Stimulated activated CD8-positive, alpha-beta memory T cell treated with anti-CD3 and anti-CD28 coated beads, Interleukin-7, amount 100 ng/mL, for 1 hour (primary cell): ENCODE data around the gene MAZ.
"Not testable (repeated sequence)": the region's sequence is repeated elsewhere in the genome, so short reads cannot be mapped to it uniquely, and the experiment has no call there.

Source experiments
- DNase-seq, 2 donors: peaks; one replicate each; pipeline ENCODE4 v3.0.0-alpha.2; 2020; ENCODE audit warnings: low read depth in 2 of 2

Gene MAZ

DNA sequence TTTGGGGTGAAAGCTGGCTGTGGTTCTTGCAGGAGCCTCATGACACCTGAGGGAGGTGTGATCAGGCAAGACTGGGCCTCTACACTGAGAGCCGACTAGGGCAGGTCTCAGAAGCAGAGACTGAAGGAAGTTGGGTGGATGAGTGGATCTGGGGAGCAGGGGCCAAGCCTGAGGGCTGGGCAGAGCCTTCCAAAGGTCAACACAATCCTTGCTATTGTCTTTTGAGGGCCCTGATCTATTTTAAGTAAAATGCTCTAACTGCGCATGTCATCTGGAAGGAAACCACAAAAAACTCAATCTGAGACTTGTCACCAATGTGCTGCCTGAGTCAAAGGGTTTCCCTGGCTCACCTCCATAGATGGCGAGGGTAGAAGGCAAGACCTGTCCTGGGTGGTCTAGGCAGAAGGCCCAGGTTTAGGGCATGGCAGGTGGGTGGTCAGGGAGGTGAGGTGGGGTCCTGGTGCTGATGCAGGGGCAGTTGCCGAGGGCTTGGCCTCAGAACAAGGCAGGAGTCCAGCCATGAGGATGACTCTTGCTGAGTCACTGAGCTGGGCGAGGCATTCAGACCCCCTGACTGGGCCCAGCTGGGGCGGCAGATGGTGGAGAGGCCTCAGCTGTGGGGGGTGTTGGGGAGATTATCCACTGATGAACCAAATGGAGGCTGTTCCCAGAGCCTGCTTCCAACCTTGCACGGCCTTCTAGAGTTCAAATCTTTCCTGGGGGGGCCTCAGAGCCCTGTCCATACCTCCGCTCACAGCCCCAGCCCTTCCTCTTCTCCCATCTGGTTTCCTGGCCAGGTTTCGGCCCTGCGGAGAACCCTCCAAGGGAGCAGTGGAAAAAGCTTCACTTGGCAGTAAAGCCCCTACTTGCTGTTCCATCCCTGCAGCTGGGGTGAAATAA lies 19.1 kb downstream of the MAZ start:
- no peak for DNase-seq

DNA sequence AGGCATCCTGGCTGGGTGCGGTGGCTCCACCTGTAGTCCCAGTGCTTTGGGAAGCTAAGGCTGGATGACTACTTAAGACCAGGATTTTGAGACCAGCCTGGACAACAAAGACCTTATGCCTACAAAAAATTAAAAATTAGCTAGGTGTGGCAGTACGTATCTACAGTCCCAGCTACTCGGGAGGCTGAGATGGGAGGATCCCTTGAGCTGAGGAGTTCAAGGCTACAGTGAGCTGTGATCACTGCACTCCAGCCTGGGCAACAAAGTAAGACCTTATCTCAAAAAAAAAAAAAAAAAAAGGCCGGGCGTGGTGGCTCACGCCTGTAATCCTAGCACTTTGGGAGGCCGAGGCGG lies 20.0 kb downstream of the MAZ start:
- no peak for DNase-seq

DNA sequence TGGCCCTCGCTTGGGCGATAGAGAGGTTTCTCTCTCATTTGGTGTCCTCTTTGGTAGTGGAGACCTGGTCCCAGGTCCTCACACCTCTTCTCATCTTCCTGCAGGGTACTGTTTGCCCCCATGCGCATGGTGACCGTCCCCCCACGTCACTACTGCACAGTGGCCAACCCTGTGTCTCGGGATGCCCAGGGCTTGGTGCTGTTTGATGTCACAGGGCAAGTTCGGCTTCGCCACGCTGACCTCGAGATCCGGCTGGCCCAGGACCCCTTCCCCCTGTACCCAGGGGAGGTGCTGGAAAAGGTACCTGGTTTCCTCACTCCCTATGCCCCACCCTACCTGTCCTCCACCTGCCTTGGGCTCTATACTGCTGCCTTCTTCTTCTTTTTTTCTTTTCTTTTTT lies 24.4 kb downstream of the MAZ start:
- DNase-seq = no peak

DNA sequence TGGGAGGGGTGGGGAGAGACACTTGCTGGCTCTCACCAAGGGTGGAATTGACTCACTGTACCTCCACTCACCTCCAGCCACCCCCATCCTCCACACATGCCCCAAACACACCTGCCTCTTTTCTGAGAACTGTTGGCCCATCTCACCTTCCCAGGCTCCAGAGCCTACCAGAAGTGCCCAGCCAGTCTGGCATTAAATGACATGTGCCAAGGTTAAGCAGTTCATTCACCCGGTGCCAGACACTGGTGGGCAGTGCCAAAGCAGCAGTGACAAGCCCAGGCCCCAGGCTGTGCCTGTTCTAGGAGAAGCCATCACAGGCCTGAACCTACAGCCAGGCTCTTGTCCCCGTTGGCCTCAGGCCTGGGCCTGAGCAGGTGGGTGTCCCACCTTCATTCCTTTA lies 25.2 kb downstream of the MAZ start:
- DNase-seq = no peak

DNA sequence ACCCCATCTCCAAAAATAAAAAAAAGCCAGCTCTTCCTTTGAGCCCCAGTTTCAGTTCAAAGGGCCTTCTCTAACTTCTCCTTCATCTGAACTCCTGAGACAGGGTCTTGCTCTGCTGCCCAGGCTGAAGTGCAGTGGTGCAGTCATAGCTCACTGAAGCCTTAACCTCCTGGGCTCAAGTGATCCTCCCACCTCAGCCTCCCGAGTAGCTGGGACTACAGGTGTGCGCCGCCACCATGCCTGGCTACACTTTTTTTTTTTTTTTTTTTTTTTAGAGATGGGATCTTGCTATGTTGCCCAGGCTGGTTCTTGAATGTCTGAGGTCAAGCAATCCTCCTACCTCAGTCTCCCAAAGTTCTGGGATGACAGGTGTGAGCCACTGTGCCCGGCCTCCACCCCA lies 26.9 kb downstream of the MAZ start:
- DNase-seq = not testable (repeated sequence)

DNA sequence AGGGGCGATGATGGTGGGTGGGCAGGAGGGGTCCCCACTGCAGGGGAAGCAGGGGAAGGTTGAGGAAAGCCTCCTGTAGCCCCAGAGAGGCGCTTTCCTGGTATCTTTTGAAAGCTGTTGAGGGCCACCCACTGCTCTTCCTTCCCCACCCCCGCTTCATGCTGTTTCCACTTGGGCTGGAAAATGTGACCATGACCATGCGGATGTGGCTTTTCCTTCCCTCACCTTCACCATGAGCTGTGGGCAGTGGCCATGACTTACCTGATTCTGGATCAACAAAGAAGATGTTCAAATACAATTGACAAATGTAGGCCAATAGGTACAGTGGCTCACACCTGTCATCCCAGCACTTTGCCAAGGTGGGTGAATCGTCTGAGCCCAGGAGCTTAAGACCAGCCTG lies 27.8 kb downstream of the MAZ start:
- no peak for DNase-seq

DNA sequence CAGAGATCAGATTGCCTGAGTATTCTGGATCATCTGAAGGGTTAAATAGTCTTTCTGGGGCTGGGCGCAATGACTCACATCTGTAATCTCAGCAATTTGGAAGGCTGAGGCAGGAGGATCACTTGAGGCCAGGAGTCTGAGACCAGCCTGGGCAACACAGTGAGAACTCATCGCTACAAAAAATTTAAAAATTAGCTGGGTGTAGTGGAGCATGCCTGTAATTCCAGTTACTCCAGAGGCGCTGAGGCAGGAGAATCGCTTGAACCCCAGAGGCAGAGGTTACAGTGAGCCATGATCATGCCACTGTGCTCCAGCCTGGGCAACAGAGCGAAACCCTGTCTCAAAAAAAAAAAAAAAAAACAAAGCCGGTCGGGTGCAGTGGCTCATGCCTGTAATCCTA lies 29.6 kb downstream of the MAZ start:
- DNase-seq = no peak

DNA sequence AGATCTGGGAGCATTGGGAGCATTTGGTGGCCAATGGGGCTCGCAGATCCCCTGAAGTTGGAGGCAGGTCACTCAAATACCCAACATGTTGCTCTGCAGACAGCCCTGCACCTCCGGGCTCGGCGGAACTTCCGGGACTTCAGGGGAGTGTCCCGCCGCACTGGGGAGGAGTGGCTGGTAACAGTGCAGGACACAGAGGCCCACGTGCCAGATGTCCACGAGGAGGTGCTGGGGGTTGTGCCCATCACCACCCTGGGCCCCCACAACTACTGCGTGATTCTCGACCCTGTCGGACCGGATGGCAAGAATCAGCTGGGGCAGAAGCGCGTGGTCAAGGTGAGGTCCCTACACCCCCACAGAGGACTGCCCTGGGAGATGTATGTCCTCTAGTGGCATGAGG lies 30.3 kb downstream of the MAZ start:
- no peak for DNase-seq

DNA sequence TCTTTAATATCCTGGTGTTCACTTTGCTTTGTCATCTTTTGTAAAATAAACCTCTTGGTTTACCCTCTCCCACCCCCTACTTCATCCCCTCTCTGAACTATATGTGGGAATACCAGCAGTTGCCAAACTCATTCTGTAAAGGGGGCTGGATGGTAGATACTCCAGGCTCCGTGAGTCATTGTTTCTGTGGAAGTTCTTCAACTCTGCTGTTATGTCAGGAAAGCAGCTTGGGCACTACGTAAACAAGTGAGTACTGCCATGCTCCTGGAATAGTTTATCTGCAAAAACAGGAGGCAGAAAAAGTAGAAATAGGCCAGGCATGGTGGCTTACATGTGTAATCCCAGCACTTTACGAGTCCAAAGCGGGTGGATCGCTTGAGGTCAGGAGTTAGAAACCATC lies 31.5 kb downstream of the MAZ start:
- DNase-seq = no peak

DNA sequence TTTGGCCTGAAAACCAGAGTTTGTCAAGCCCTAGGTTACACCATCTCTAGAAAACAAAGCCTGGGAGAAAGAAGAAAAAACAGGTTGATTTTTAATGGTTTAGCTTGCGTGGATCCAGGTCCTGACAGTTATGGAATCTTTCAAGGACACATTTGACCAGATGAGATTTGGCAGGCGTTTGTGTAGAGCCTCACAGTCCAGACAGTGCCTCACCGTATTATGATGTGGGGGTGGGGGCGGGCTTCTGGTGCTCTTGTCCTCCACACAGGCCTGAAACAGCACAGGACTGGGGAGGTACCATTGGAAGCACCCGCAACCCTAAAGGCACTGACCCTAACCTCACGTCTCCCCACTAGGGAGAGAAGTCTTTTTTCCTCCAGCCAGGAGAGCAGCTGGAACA lies 33.5 kb downstream of the MAZ start:
- DNase-seq = no peak

DNA sequence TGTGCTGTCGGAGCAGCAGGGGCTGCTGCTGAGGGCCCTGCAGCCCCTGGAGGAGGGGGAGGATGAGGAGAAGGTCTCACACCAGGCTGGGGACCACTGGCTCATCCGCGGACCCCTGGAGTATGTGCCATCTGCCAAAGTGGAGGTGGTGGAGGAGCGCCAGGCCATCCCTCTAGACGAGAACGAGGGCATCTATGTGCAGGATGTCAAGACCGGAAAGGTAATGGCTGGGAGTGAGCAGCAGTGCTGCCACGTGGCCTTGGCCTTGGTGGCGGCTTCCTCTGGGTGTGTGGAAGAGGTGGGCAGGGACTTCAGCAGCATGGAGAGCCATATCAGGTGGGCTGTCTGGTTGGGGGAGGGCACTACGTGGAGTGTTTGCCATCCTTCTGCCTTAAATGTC lies 33.9 kb downstream of the MAZ start:
- DNase-seq = no peak

DNA sequence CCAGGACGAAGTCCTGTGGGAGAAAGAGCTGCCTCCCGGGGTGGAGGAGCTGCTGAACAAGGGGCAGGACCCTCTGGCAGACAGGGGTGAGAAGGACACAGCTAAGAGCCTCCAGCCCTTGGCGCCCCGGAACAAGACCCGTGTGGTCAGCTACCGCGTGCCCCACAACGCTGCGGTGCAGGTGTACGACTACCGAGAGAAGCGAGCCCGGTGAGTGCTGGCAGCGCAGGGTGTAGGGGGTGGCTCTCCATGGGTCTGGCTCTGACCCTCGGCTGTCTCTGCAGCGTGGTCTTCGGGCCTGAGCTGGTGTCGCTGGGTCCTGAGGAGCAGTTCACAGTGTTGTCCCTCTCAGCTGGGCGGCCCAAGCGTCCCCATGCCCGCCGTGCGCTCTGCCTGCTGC lies 35.3 kb downstream of the MAZ start:
- no peak for DNase-seq

DNA sequence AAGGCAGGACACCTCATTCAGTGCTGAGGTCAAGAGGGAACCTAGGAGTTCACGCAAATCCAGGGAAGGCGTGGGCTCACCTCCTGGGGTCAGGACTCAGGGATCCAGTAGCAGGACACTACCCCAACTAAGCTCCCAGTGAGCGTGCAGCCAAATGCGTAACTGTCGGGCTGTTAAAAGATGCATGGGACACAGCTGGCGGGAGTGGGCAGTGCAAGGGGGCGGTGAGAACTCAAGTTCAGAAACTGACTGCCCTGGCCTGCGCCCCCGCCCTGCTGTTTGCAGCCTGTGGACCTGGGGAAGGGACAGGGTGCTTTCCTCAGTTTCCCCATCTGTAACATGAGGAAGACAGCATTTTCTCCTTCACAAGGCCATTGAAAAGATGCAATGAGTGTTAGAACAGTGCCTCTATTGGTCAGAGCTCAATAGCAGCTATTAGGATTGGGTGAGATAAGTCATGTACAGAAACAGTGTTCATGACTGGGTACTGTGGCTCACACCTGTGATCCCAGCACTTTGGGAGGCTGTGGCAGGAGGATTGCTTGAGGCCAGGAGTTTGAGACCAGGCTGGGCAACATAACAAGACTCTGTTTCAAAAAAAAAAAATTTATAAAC lies 36.5 kb downstream of the MAZ start:
- DNase-seq = no peak

DNA sequence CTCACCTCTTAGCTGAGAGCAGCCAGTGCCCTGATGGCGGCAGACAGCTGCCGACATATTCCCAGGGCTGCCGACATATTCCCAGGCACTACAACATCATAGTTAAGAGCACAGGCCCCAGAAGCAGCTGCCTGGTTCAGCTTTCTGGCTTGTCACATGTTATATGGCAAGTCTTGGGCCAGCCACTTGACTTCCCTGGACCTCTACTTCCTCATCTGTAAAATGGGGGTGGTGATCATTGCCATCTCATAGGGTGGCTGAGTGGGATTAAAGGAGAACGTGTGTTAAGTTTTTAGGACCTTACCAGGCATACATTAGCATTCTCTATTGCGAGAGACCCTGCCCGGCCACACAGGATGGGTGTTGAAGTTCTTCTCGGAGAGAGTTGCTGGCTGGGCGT lies 37.6 kb downstream of the MAZ start:
- DNase-seq = no peak

DNA sequence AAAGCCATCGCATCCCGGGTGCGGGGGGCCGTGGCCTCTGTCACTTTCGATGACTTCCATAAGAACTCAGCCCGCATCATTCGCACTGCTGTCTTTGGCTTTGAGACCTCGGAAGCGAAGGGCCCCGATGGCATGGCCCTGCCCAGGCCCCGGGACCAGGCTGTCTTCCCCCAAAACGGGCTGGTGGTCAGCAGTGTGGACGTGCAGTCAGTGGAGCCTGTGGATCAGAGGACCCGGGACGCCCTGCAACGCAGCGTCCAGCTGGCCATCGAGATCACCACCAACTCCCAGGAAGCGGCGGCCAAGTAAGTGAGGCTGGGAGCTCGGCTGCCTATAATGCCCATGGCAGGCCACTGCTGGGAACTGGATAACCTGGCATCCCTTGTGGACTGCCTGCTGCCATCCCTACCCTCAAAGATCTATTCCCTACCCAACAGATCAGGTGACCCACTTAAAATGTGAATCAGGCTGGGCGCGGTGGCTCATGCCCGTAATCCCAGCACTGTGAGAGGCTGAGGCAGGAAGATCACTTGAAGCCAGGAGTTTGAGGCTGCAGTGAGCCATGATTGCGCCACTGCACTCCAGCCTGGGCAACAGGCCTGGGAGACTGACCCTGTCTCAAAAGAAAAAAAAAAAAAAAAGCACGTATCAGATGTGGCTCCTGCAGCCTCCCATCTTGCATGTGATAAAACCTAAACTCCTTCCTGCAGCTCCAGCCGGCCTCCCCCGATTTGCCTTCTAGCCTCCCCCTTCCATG lies 38.4 kb downstream of the MAZ start:
- no peak for DNase-seq

DNA sequence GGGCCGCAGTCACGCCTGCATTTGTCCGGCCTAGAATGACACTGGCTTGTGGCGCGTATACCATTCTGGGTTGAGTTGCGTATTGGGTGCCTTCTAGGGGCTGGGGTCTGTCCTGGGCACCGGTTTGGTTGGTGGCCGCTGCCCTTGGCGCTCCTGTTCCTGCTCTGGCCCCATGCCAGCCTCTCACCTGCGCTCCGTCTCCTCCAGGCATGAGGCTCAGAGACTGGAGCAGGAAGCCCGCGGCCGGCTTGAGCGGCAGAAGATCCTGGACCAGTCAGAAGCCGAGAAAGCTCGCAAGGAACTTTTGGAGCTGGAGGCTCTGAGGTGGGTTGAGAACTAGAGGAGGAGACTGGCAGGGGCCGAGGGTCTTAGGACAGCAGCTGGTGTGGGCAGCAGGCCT lies 39.3 kb downstream of the MAZ start:
- no peak for DNase-seq

DNA sequence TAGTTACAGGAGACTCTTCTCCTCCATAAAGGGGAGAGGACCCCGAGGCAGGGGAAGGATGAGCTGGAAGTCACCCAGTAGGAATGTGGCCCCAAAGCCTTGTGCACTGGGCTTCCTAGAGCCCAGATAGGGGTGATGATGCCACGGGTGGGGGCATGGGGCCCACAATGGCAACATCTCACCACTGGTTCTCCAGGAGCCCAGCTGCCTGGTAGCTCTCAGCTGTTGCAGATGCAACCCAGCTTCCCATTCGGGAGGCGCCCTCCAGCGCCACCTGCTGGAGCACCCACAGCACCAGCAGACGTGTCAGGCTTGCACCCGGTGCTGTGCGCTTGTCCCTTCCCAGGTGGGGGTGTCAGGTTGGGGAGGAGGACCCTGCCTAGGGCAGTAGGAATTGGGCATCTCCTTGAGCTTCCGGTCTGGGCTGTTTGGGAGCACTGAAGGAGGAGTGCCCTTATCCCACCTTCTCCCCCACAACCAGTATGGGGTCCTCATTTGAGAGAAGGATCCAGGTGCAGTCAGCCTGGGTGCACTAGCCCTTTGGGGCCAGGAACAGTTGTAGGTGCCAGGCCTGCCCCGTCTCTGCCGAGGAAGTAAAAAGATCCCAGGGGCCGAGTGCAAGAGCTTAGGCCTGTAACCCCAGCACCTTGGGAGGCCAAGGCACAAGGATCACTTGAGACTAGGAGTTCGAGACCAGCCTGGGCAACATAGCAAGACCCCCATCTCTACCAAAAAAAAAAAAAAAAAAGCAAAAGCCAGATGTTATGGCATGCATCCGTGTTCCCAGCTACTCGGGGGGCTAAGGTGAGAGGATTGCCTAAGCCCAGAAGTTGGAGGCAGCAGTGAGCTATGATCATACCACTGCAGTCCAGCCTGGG lies 42.3 kb downstream of the MAZ start:
- DNase-seq = peak; percentile 61 to 68

DNA sequence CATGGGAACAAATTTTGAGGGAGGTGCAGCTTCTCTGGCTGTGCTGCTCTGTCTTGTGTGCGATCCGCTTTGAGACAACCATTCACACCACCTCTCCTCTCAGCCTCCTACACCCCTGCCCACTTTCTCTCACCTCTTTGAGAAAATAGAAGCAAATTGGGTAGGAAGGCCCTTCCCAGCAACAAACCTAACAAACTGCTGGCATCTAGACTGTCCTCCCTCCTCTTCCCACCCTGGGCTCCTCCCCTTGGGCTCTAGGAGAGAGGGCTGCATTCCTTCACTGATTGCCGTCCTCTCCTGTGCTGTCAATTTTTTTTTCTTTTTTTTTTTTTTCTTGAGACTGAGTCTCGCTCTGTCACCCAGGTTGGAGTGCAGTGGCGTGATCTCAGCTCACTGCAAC lies 43.2 kb downstream of the MAZ start:
- DNase-seq = no peak

DNA sequence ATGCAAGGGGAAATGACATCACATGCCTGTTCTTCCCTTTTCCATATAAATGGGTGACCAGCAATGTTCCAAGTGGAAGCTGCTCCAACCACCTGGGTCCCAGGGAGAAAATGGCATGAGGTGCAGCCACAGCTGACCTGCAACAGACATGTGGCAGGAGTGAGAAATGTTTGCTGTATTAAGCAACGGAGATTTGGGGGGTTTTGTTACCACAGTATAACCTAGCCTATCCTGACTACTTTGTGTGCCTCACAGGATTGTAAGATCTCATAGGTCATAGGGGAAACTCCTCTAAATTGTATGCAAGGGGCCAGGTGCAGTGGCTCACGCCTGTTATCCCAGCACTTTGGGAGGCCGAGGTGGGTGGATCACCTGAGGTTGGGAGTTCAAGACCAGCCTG lies 44.7 kb downstream of the MAZ start:
- DNase-seq = no peak

DNA sequence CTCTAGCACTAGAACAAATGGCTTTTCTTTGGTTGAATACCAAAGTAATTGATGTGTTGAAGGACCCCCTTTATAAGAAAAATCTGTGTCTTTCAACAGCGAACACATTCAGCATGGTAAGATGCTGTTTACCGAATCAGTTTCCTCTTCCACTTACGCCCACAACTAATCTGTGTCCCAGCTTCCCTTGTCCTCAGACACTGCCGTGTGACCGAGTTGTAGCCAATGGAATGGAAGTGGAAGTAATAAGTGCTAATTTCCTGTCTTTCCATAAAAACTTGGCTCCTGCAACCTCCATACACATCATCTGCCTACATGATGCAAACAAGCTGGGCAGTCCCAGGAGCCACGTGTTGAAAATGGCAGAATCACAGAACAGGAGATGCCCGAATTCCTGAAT lies 46.3 kb downstream of the MAZ start:
- no peak for DNase-seq

DNA sequence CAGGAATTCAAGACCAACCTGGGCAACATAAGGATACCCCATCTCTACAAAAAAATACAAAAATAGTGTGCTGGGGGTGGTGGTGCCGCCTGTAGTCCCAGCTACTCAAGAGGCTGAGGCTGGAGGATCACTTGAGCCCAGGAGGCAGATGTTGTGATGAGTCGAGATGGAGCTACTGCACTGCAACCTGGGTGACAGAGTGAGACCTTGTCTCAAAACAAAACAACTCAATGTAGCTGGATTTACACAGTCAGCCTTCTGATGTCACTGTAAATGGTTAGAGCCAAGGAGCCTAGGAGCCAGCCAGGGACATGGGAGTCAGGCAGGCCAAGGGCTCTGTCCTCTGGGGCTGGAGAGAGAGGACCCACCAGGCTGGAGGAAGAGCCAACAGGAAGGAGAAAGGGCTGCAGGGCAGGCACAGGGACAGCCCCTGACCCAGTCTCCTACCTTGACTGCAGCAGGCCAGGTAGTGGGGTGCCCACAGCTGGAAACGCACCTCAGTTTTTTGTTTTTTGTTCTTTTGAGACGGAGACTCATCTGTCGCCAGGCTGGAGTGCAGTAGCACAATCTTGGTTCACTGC lies 48.3 kb downstream of the MAZ start:
- DNase-seq = no peak
